ENCODE measurements around the gene KCNJ9. TPM values are rescaled to one million over a fixed set of nuclear protein-coding genes. Genes with fewer than 3 reads are reported as not detected.

Gene KCNJ9
- total RNA-seq (2021) = 0.09 TPM in 2 replicates
- long read RNA-seq = 0 reads

GRCh38 chr1:160081261-160081936 lies at the start of gene KCNJ9:
KCNJ9 (plus strand) TSS chr1:160081538; CDS start chr1:160084031, 2,493 bp downstream.
- Mint-ChIP-seq H3K9me3 (no peaks in the 10 kb centered on the region; a peak in 1 of 5 replicates), H3K4me1 (peaks cover 9 to 10% of the 10 kb centered on the region in 2 experiments), H3K4me3 (no peak within 1 kb of the TSS), H3K27ac (no peak within 1 kb of the TSS), H3K27me3 (ENCODE audit: low read depth) (peaks cover 86% of the 10 kb centered on the region), H3K36me3 (ENCODE audit: insufficient read depth in 1 of 3, low read depth in 3 of 3) (peaks cover 0 to 5% (median 3%) of the 10 kb centered on the region in 3 experiments; a peak in 3 of 7 replicates)
- Histone ChIP-seq H3K4ac (ENCODE audit: low read depth, low read length) (no peak within 1 kb of the TSS), H2BK15ac (ENCODE audit: low read depth, low read length) (no peak within 1 kb of the TSS), H2BK12ac (ENCODE audit: insufficient read length, low read depth, low read length) (no peak within 1 kb of the TSS), H3K27me3 (ENCODE audit: insufficient read depth, low read length) (peaks cover 7% of the 10 kb centered on the region; the same call in 1 of the 2 replicates), H3K18ac (ENCODE audit: insufficient read length, low read depth, low read length) (no peak within 1 kb of the TSS), H3K56ac (ENCODE audit: insufficient read length, low read depth, low read length) (no peak within 1 kb of the TSS), H4K91ac (ENCODE audit: insufficient read length, low read depth, low read length) (no peak within 1 kb of the TSS), H3K23ac (ENCODE audit: insufficient read length, low read depth, low read length) (no peak within 1 kb of the TSS), H3K4me1 (ENCODE audit: insufficient read depth, low read length) (no peaks in the 10 kb centered on the region; the same call in 1 of the 2 replicates), H3K27ac (ENCODE audit: insufficient read length, low read depth, low read length) (no peak within 1 kb of the TSS), H2BK5ac (ENCODE audit: insufficient read length, low read length) (no peak within 1 kb of the TSS), H2AFZ (ENCODE audit: low read length) (no peak within 1 kb of the TSS), H3K14ac (ENCODE audit: insufficient read depth, low read length) (no peak within 1 kb of the TSS), H4K20me1 (ENCODE audit: control insufficient read depth, insufficient read depth, insufficient read length) (no peaks in the 10 kb centered on the region), H3K4me2 (ENCODE audit: insufficient read depth, insufficient read length, low read length) (no peak within 1 kb of the TSS), H4K8ac (replicated peaks; ENCODE audit: insufficient read length, low read depth, low read length) (no peak within 1 kb of the TSS), H3K23me2 (ENCODE audit: insufficient read length, low read depth, low read length, poor library complexity, severe bottlenecking) (no peaks in the 10 kb centered on the region), H2BK120ac (ENCODE audit: low read depth, low read length, poor library complexity, severe bottlenecking) (no peak within 1 kb of the TSS), H3K79me1 (ENCODE audit: insufficient read depth, low read depth, low read length, poor library complexity, severe bottlenecking) (no peaks in the 10 kb centered on the region), H3K9me3 (ENCODE audit: control insufficient read depth, low read depth, low read length) (no peaks in the 10 kb centered on the region), H3T11ph (ENCODE audit: low read length) (no peak within 1 kb of the TSS), H4K5ac (ENCODE audit: insufficient read length, low read depth, low read length) (no peak within 1 kb of the TSS), H3K9ac (ENCODE audit: extremely low read depth, insufficient read length, low read length) (no peak within 1 kb of the TSS), H3K79me2 (ENCODE audit: insufficient read depth, low read length) (no peaks in the 10 kb centered on the region), H2BK20ac (ENCODE audit: low read depth, low read length, poor library complexity, severe bottlenecking) (no peak within 1 kb of the TSS), H2AK5ac (ENCODE audit: insufficient read length, low read length) (no peak within 1 kb of the TSS)
- whole genome bisulfite sequencing (ENCODE audit: extremely low coverage, insufficient read length, low lambda C conversion rate) = no CpG with 5 or more reads among the region's 14 CpGs
- no peak for TF ChIP-seq CTCF (conservative IDR thresholded peaks at IDR 0.05)
- DNase-seq = no peak
